ENCODE data around the gene BAZ2B. TPM values are rescaled to one million over a fixed set of nuclear protein-coding genes. Genes with fewer than 3 reads are reported as not detected.

The BAZ2B gene
- polyA plus RNA-seq, 1 donor from 2014 or later: 150 TPM

DNA sequence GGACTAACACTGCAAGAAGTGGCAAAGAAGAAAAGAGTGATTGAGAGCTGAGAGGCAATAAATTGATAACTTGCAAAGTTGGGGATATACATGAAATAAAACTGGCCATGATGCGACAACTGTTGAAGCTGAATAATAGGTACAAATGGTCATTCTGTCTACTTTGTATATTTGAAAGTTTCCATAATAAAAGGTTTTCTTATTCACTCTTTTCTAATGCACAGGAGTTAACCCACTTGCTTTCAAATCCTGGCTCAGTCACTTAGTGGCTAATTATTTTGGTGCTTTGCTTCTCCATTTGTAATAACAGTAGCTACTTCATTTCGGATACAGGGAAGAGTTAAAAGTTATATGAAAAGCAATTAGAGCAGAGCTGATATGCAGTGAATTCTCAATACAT, 170.1 kb downstream of the BAZ2B start:
- H3K9me2 ChIP-seq (ENCODE audit: insufficient read depth, low read length): no peaks in the 10 kb centered on the region
- H3K4me2 ChIP-seq (ENCODE audit: low read length): no peak overlapping the region
- H2AFZ ChIP-seq (ENCODE audit: low read depth, low read length): no peak overlapping the region
- TF ChIP-seq EP300 (conservative IDR thresholded peaks at IDR 0.05; ENCODE audit: poor library complexity, severe bottlenecking) (no peak), POLR2AphosphoS5 (IDR thresholded peaks at IDR 0.05) (no peak), SMC3 (conservative IDR thresholded peaks at IDR 0.05; ENCODE audit: poor library complexity) (no peak), RAD21 (conservative IDR thresholded peaks at IDR 0.05) (no peak), EZH2 (IDR thresholded peaks at IDR 0.05; ENCODE audit: borderline replicate concordance, insufficient read depth, low read length, poor library complexity, severe bottlenecking) (no peak), TAF1 (IDR thresholded peaks at IDR 0.05; ENCODE audit: low read depth) (no peak)
- TF ChIP-seq, protein P1, sequence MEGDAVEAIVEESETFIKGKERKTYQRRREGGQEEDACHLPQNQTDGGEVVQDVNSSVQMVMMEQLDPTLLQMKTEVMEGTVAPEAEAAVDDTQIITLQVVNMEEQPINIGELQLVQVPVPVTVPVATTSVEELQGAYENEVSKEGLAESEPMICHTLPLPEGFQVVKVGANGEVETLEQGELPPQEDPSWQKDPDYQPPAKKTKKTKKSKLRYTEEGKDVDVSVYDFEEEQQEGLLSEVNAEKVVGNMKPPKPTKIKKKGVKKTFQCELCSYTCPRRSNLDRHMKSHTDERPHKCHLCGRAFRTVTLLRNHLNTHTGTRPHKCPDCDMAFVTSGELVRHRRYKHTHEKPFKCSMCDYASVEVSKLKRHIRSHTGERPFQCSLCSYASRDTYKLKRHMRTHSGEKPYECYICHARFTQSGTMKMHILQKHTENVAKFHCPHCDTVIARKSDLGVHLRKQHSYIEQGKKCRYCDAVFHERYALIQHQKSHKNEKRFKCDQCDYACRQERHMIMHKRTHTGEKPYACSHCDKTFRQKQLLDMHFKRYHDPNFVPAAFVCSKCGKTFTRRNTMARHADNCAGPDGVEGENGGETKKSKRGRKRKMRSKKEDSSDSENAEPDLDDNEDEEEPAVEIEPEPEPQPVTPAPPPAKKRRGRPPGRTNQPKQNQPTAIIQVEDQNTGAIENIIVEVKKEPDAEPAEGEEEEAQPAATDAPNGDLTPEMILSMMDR (IDR thresholded peaks at IDR 0.05; ENCODE audit: poor library complexity, severe bottlenecking): no peak
- H3K27ac ChIP-seq (ENCODE audit: low read length): no peak overlapping the region
- H3K79me2 ChIP-seq (replicated peaks; ENCODE audit: insufficient read depth, low read length): no peaks in the 10 kb centered on the region
- no peak overlapping the region for H3K9ac ChIP-seq (ENCODE audit: low read length)
- no peak overlapping the region for H3K4me3 ChIP-seq (ENCODE audit: low read length)
- no peaks in the 10 kb centered on the region for H3K9me3 ChIP-seq (ENCODE audit: low read length)
- H3K27me3 ChIP-seq (ENCODE audit: insufficient read depth, low read depth, low read length): no peaks in the 10 kb centered on the region
- peaks cover 16% of the 10 kb centered on the region for H3K36me3 ChIP-seq (ENCODE audit: insufficient read depth, low read length)
- H4K20me1 ChIP-seq (ENCODE audit: insufficient read depth): no peaks in the 10 kb centered on the region
- no peaks in the 10 kb centered on the region for H3F3A ChIP-seq (ENCODE audit: insufficient read depth, low read length, poor library complexity, severe bottlenecking)

DNA sequence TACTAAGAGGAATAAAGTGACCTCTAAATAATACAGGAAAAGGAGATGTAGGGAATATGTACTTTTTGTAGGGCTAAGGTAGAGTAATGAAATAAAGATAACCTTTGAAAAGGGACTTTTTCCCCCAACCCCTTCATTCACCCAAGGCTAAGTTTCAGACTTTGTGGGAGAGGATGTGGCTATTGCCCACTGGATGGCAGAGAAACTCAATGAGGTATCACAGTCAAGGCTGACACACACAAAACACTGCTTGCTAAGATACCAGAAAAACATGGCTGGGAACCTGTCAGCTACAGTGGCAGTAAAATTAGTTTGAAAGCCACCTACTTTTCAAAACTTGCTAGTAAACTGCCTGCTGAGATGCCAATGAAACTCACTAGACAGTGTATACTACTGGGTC, 171.0 kb downstream of the BAZ2B start:
- no peak for TF ChIP-seq POLR2AphosphoS5 (IDR thresholded peaks at IDR 0.05)
- TF ChIP-seq EP300 (conservative IDR thresholded peaks at IDR 0.05; ENCODE audit: poor library complexity, severe bottlenecking): no peak
- no peak for TF ChIP-seq SMC3 (conservative IDR thresholded peaks at IDR 0.05; ENCODE audit: poor library complexity)
- peaks cover 16% of the 10 kb centered on the region for H3K36me3 ChIP-seq (ENCODE audit: insufficient read depth, low read length)

GRCh38 chr2:159444754-159445153, 171.6 kb downstream of the BAZ2B start:
- no peak overlapping the region for H3K4me2 ChIP-seq (ENCODE audit: low read length)
- H3K4me3 ChIP-seq (ENCODE audit: low read length): no peak overlapping the region
- TF ChIP-seq MXI1 (conservative IDR thresholded peaks at IDR 0.05; ENCODE audit: poor library complexity, severe bottlenecking): no peak
- TF ChIP-seq POLR2AphosphoS5 (IDR thresholded peaks at IDR 0.05): no peak
- TF ChIP-seq EZH2 (IDR thresholded peaks at IDR 0.05; ENCODE audit: borderline replicate concordance, insufficient read depth, low read length, poor library complexity, severe bottlenecking): no peak
- no peak for TF ChIP-seq EP300 (conservative IDR thresholded peaks at IDR 0.05; ENCODE audit: poor library complexity, severe bottlenecking)
- TF ChIP-seq, protein P1 (IDR thresholded peaks at IDR 0.05; ENCODE audit: poor library complexity, severe bottlenecking): no peak
- H4K20me1 ChIP-seq (ENCODE audit: insufficient read depth): no peaks in the 10 kb centered on the region
- peaks cover 16% of the 10 kb centered on the region for H3K36me3 ChIP-seq (ENCODE audit: insufficient read depth, low read length)
- H3K9ac ChIP-seq (ENCODE audit: low read length): no peak overlapping the region
- H3K79me2 ChIP-seq (replicated peaks; ENCODE audit: insufficient read depth, low read length): no peaks in the 10 kb centered on the region
- H2AFZ ChIP-seq (ENCODE audit: low read depth, low read length): no peak overlapping the region
- H3K27me3 ChIP-seq (ENCODE audit: insufficient read depth, low read depth, low read length): no peaks in the 10 kb centered on the region
- H3F3A ChIP-seq (ENCODE audit: insufficient read depth, low read length, poor library complexity, severe bottlenecking): no peaks in the 10 kb centered on the region
- no peaks in the 10 kb centered on the region for H3K9me2 ChIP-seq (ENCODE audit: insufficient read depth, low read length)
- no peak overlapping the region for H3K27ac ChIP-seq (ENCODE audit: low read length)
- no peaks in the 10 kb centered on the region for H3K9me3 ChIP-seq (ENCODE audit: low read length)

More for the DNA sequence above, 171.0 kb downstream of the BAZ2B start:
- Histone ChIP-seq H3K9me3 (ENCODE audit: low read length) (no peaks in the 10 kb centered on the region), H3F3A (ENCODE audit: insufficient read depth, low read length, poor library complexity, severe bottlenecking) (no peaks in the 10 kb centered on the region), H3K4me2 (ENCODE audit: low read length) (no peak overlapping the region), H3K27ac (ENCODE audit: low read length) (no peak overlapping the region), H2AFZ (ENCODE audit: low read depth, low read length) (no peak overlapping the region), H3K4me3 (ENCODE audit: low read length) (no peak overlapping the region), H3K79me2 (replicated peaks; ENCODE audit: insufficient read depth, low read length) (no peaks in the 10 kb centered on the region), H3K9me2 (ENCODE audit: insufficient read depth, low read length) (no peaks in the 10 kb centered on the region), H3K9ac (ENCODE audit: low read length) (no peak overlapping the region), H3K27me3 (ENCODE audit: insufficient read depth, low read depth, low read length) (no peaks in the 10 kb centered on the region), H4K20me1 (ENCODE audit: insufficient read depth) (no peaks in the 10 kb centered on the region)
